Lower lobe of right lung (tissue), 2 donors: ENCODE measurements around the gene PPP2R2C. TPM values are rescaled to one million over a fixed set of nuclear protein-coding genes. Genes with fewer than 3 reads are reported as not detected.
A peak's percentile ranks its signal among the peaks of the same experiment; 100 is the strongest.

Experiments used
- ATAC-seq, 2 donors: fragments of 200-7000 bp; cut with Tn5 transposase; one replicate each; pipeline ENCODE4 v1.9.1; 2020 to 2022; ENCODE audit warnings: mild to moderate bottlenecking in 2 of 2, moderate library complexity in 2 of 2
- DNase-seq: peaks from one replicate; pipeline ENCODE4 v3.0.0-alpha.2; 2020
- H3K27ac ChIP-seq: fragments of 200-600 bp; one replicate; pipeline ENCODE4 v1.8.0; 2022
- H3K27me3 ChIP-seq: fragments of 200-600 bp; one replicate; pipeline ENCODE4 v1.8.0; 2022; ENCODE audit warnings: low read depth
- H3K36me3 ChIP-seq: fragments of 200-600 bp; one replicate; pipeline ENCODE4 v1.8.0; 2022; ENCODE audit warnings: mild to moderate bottlenecking
- H3K4me1 ChIP-seq: fragments of 200-600 bp; one replicate; pipeline ENCODE4 v1.8.0; 2022
- H3K4me3 ChIP-seq: fragments of 200-600 bp; one replicate; pipeline ENCODE4 v1.8.0; 2022; ENCODE audit warnings: mild to moderate bottlenecking
- H3K9me3 ChIP-seq: fragments of 200-600 bp; one replicate; pipeline ENCODE4 v1.8.0; 2022
- intact Hi-C: fragments of 100-400 bp; cut with DNase I; formaldehyde crosslinking; loops from one replicate; pipeline ENCODE4 v1.11.0; 2022
- total RNA-seq: library from RNA; stranded (reverse); fragmentation: NEBNext Ultra II Directional; extraction: Animal tissue kit (Norgen Biotek cat#: 25700); gene quantifications from one replicate; pipeline ENCODE4 v1.2.1, GENCODE V29; 2021
- TF ChIP-seq, protein P1 (sequence below): fragments of 200-600 bp; IDR thresholded peaks from one replicate; pipeline ENCODE4 v1.8.0; 2022; ENCODE audit warnings: antibody characterized with exemption, mild to moderate bottlenecking
- donor health status: DM: no; HTN: yes; CAD: no; lungs with severe emphysema.

PPP2R2C gene
- total RNA-seq, 1 donor from 2014 or later, result not detected

DNA sequence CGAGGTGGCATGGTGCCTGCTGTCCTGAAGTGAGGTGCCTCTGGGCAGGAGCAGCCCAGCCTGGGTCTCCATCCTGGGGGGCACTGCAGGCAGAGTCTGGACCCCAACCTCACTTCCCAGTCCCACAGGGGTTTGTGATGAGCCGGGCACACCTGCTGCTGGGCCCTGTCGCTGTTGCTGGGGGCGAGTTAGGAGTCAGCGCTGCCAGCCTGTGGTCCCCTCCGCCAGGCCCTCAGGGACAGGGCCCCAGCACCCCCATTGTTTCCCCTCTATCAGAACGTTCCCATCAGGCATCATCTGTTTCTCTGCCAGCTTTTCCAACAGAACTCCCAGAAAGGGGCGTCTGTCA, 179.3 kb downstream of the PPP2R2C start:
- TF ChIP-seq, protein P1, sequence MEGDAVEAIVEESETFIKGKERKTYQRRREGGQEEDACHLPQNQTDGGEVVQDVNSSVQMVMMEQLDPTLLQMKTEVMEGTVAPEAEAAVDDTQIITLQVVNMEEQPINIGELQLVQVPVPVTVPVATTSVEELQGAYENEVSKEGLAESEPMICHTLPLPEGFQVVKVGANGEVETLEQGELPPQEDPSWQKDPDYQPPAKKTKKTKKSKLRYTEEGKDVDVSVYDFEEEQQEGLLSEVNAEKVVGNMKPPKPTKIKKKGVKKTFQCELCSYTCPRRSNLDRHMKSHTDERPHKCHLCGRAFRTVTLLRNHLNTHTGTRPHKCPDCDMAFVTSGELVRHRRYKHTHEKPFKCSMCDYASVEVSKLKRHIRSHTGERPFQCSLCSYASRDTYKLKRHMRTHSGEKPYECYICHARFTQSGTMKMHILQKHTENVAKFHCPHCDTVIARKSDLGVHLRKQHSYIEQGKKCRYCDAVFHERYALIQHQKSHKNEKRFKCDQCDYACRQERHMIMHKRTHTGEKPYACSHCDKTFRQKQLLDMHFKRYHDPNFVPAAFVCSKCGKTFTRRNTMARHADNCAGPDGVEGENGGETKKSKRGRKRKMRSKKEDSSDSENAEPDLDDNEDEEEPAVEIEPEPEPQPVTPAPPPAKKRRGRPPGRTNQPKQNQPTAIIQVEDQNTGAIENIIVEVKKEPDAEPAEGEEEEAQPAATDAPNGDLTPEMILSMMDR, result no peak

DNA sequence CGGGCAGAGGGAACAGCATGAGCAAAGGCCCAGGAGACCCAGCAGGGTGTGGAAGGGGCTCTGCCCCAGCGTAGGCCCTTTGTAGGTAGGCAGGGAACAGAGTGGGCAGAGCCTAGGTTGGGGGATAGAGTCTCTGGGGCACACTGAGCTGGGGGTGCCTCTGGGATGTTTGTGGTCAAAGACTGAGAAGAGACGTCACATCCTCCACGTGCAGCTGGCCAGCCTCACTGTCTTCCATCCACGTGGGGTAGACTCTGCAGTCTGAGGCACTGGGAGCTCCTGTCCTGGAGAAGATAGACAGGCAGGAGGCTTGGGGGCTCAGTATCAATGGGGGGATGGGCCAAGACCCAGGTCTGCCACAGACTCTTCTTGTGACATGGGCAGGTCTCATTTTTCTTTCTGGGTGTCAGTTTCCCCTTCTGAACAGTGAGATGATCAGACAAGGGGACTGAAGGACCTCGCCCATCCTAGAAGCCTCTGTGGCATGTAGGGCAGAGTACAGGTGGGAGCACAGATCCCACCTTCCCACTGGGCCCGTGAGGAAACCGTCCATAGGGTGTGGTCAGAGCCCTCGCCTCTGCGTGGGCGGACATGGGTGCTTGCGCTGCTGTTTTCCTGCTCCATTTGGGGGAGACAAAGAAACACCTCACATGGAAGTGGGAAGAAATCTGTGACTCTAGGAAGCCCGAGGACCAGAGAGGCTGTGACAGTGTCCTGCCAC, 179.9 kb downstream of the PPP2R2C start:
- H3K9me3 ChIP-seq, result no peaks in the 10 kb centered on the region
- no peak overlapping the region for H3K4me3 ChIP-seq
- intact Hi-C loops, result no loop called here
- peaks cover 98% of the 10 kb centered on the region for H3K36me3 ChIP-seq
- H3K4me1 ChIP-seq, result no peaks in the 10 kb centered on the region
- no peak overlapping the region for H3K27ac ChIP-seq
- H3K27me3 ChIP-seq, result no peaks in the 10 kb centered on the region
- TF ChIP-seq, protein P1, result no peak
- DNase-seq, result no peak
- ATAC-seq, result no peak

More for the DNA sequence above, 179.3 kb downstream of the PPP2R2C start:
- H3K9me3 ChIP-seq, result no peaks in the 10 kb centered on the region
- intact Hi-C loops, result no loop called here
- no peaks in the 10 kb centered on the region for H3K4me1 ChIP-seq
- peaks cover 98% of the 10 kb centered on the region for H3K36me3 ChIP-seq
- no peak for DNase-seq
- H3K27ac ChIP-seq, result no peak overlapping the region
- H3K4me3 ChIP-seq, result no peak overlapping the region
- H3K27me3 ChIP-seq, result no peaks in the 10 kb centered on the region
- no peak for ATAC-seq

DNA sequence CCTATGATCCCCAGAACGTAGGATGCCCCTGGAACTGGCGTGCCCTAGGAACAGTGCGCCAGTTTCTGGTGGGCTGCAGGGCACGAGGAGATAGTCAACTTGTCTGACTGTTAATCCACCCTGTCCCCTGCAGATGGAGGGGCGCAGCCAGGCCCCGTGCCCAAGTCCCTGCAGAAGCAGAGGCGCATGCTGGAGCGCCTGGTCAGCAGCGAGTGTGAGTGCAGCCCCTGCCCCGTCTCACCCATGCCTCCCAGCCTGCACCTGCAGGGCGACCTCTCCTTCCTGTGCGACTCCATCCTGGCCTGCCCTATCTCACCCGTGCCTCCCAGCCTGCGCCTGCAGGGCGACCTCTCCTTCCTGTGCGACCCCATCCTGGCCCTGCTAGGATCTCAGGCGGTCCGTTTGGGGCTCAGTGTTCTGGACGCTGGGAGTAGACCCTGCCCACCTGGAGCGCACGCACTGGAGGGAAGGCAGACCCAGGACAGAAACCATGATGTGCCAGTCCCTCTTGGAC, 180.6 kb downstream of the PPP2R2C start:
- TF ChIP-seq, protein P1, result no peak
- Histone ChIP-seq H3K4me1 (no peaks in the 10 kb centered on the region), H3K27me3 (no peaks in the 10 kb centered on the region), H3K36me3 (peaks cover 98% of the 10 kb centered on the region), H3K9me3 (no peaks in the 10 kb centered on the region), H3K27ac (no peak overlapping the region), H3K4me3 (no peak overlapping the region)
- ATAC-seq (peak in 1 of 2 donors; percentile 7), DNase-seq (no peak)
- intact Hi-C loops, result no loop called here

DNA sequence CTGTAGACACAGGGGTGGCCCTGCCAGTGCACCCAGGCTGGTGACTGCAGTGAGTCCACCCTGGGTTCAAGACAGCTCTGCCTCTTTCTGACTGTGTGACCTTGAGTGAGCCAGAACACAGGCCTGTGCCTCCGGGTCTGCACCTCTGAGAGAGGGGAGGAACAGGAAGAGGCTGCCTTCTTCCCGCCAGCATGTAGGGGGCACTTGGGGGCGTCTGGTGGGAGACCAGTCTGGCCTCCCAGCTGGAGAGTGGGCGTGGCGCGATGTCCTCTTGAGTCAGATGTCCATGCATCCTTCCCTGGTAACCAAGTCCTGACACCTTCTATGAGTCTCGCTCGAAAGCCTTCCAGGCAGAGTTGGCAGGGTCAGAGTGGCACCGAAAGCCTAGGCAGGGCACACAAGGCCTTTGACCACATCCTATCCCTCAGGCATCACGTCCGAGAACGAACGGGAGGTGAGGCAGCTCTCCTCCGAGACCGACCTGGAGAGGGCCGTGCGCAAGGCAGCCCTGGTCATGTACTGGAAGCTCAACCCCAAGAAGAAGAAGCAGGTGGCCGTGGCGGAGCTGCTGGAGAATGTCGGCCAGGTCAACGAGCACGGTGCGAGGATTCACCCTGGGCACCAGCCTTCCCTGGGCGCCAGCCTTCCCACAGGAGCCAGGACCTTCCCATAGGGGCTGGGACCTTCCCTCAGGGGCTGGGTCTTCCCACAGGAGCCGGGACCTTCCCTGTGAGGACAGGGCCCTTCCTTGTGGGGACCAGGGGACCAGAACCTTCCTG, 181.5 kb downstream of the PPP2R2C start:
- no peak overlapping the region for H3K27ac ChIP-seq
- TF ChIP-seq, protein P1, result no peak
- H3K36me3 ChIP-seq, result peaks cover 98% of the 10 kb centered on the region
- ATAC-seq (no peak), DNase-seq (peak; percentile 17)
- H3K9me3 ChIP-seq, result no peaks in the 10 kb centered on the region
- H3K4me3 ChIP-seq, result no peak overlapping the region
- H3K27me3 ChIP-seq, result no peaks in the 10 kb centered on the region
- H3K4me1 ChIP-seq, result no peaks in the 10 kb centered on the region
- intact Hi-C loops, result no loop called here

DNA sequence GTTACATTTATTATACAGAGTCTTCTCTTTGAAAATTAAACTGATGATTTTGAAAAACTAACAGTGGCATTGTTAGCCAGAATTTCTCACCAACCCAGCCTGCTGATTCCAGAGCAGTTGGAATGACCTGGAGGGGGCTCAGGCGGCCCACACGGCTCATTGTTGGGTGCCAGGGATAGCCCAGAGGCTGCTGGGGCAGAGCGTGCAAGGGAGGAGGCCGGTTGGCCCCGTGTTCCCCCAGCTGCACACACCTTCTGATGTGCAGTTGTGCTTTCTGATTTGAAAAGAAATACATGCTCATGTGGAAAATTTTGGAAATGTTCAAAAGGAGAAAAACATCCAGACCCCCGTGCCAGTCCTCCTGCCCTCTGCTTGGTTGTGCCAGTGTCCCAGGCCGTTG, 182.2 kb downstream of the PPP2R2C start:
- H3K9me3 ChIP-seq, result no peaks in the 10 kb centered on the region
- H3K36me3 ChIP-seq, result peaks cover 95% of the 10 kb centered on the region
- no peak for ATAC-seq
- H3K27ac ChIP-seq, result no peak overlapping the region
- TF ChIP-seq, protein P1, result no peak
- no peaks in the 10 kb centered on the region for H3K27me3 ChIP-seq
- H3K4me1 ChIP-seq, result no peaks in the 10 kb centered on the region
- intact Hi-C loops, result no loop called here
- peak; percentile 16 for DNase-seq
- no peak overlapping the region for H3K4me3 ChIP-seq
